Gastrocnemius medialis (tissue), 4 donors: ENCODE results near the gene SPECC1.

Experiments
- POLR2A ChIP-seq, 2 donors: fragments of 450-650 bp; IDR thresholded peaks; one replicate each; pipeline ENCODE4 v1.6.1; 2017; ENCODE audit warnings: antibody characterized with exemption in 2 of 2, mild to moderate bottlenecking in 2 of 2, moderate library complexity in 2 of 2
- TF ChIP-seq, protein P1 (sequence below), 5 experiments: fragments of 450-650 bp in 3 of 5; fragments of 200-600 bp in 2 of 5; sonication (generic) in 2 of 5; IDR thresholded peaks in 4 of 5; conservative IDR thresholded peaks in 1 of 5; 1 replicate in 4 of 5; 2 replicates in 1 of 5; pipeline ENCODE4 v1.5.1; 2016 to 2019; ENCODE audit warnings: antibody characterized with exemption in 5 of 5, mild to moderate bottlenecking in 3 of 5, moderate library complexity in 3 of 5

DNA sequence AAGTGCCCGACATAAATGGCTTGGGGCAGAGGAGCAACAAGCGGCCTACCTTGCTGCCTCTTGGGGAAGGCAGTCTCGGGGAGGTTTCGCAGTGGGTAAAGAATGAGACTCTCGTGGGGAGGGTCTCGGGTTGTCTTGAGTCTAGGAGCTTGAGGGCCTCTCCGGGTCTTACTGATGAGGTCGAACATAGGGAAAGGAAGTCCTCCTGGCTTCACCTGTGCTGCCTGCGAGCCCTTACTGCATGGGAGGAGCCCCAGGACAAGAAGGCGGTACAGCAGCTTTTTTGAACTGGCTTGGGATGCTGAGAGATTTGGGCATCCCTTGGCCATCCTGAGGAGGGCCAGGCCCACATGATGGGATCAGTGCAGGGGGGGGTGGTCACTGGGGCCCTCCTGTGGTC, 71.4 kb downstream of the SPECC1 start:
- TF ChIP-seq, protein P1, sequence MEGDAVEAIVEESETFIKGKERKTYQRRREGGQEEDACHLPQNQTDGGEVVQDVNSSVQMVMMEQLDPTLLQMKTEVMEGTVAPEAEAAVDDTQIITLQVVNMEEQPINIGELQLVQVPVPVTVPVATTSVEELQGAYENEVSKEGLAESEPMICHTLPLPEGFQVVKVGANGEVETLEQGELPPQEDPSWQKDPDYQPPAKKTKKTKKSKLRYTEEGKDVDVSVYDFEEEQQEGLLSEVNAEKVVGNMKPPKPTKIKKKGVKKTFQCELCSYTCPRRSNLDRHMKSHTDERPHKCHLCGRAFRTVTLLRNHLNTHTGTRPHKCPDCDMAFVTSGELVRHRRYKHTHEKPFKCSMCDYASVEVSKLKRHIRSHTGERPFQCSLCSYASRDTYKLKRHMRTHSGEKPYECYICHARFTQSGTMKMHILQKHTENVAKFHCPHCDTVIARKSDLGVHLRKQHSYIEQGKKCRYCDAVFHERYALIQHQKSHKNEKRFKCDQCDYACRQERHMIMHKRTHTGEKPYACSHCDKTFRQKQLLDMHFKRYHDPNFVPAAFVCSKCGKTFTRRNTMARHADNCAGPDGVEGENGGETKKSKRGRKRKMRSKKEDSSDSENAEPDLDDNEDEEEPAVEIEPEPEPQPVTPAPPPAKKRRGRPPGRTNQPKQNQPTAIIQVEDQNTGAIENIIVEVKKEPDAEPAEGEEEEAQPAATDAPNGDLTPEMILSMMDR (IDR thresholded peaks at IDR 0.05 in 4 of 5, conservative IDR thresholded peaks at IDR 0.05 in 1 of 5) = no peak
- no peak for TF ChIP-seq POLR2A (IDR thresholded peaks at IDR 0.05)
